ENCODE data around the gene RNF220. TPM values are rescaled to one million over a fixed set of nuclear protein-coding genes. Genes with fewer than 3 reads are reported as not detected.

RNF220 gene
- total RNA-seq, 1 donor from 2014 or later: 62.2 TPM

DNA sequence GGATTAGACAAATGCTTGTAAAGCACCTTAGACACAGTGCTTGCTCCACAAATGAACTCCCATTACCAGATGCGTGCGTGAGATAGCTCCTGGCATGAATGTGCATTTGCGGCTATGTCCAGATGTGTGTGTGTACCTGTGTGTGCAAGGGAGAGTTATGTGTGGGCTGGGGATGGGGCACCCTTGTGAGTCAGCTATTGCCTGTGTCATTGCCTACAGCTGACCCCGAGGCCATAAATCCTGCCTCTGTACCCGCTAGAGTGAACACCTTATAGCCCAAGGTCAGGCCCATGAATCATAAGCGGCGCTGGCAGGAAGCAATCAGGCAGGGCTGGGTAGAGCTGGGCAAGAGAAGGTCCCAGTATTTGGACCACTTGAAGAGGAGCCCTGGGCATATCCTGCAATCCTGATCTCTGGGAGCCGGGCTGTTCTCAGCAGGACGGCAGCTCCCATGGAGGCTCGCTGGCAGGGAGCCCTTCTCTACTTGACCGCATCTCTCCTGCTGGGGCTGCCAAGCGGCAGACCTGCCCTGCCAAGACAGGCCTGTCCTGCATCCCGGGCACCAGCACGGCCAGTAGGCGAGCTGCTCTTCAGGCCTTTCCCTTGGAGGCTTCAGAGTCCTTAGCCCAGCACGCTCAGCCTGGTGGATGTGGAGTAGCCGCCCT, 182.9 kb downstream of the RNF220 start:
- no peak for DNase-seq (ENCODE audit: low spot score)

DNA sequence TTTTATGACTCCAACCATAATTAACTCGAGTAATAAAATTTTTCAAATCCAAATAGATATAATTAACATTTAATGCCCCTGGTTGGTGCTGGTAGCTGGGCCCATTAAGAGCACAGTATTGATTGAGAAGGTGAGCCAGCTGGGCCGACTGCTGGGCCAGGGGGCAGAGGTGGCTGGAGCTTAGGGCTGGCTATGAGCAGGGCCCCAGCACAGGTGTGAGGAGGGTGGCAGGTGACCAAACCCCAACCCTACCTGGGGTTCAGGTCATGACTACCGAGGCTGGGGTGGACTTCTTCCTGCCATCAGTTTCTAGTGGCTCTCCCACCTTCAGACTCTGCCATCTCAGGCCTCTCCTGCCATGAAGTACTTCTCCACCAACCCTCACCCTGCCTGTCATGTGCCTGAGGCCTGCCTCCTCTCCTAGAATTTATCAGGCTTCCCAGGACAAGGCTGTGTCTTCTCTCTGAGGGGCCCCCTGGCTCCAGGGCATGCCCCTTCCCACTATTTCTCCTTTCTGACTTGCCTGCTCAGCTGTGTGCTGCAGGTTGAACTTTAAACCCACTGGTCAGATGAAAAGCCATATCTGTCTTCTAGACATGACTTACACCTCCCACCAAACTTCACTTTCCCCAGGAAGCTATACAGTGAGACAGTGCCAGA, 183.6 kb downstream of the RNF220 start:
- DNase-seq (ENCODE audit: low spot score): no peak

- no peak for DNase-seq (ENCODE audit: low spot score)
These were observed 185.4 kb downstream of the RNF220 start for GRCh38 chr1:44590475-44590874.

GRCh38 chr1:44591381-44591780, 186.3 kb downstream of the RNF220 start:
- no peak for DNase-seq (ENCODE audit: low spot score)

DNA sequence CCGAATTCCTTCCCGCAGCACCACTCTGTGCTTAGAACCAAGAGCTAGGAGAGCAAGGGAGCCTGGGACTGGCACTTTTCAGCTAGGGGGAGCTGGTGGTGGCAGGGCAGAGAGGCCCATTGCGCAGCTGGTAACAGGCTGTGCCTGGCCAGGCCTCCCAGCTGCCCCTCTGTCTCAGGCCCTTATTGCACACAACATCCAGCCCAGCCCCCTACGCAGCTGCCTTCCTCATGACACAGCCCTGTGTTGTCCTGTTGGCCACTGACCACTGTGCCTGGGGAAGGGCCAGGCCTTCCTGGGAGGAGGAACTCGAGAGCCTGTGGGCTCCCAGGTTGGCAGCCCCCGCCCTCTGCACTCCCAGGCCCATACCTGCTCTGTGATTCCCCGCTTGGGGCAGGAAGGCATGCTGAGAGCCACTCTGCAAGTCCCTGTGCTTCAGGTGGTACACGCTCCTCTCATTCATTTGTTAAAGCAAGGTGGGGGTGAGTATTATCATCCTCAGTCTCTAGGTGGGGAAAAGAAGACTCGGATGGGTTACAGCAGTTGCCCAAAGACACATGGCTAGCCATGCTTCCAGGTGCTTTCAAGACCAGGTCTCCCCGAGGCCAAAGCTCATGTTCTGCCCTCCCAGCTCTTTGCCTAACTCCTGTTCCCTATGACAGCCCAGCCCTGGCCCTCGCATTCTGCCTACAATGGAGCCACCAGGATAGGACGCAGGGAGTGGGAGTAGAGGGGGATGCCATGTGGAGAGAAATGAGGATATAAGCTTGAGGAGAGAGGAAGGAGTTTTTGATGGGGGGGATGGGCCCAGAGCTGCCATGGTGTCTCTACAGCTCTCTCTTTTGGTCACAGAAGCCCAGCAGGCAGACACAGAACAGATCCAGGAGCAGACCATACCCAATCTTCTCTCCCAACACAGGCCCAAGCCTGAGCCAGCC, 187.4 kb downstream of the RNF220 start:
- no peak for DNase-seq (ENCODE audit: low spot score)

DNA sequence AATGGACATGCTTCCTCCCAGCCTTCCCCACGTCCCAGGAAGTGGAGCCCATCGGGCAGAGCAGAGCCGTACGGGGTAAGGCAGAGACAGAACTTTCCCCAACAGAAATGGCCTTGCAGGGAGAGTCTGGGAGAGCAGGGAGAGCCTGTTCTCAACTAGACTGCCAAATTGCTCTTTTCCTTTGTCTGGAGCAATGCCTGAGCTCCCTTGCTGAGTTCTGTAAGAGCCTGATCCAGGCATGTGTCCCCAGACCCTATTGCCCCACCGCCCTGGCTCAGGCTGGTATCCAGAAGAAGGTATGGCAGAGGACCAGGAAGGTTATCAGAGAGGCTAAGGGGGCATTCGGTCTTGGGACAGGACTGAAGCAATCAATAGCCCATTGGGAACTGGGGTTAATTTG, 189.3 kb downstream of the RNF220 start:
- DNase-seq (ENCODE audit: low spot score): no peak

- DNase-seq (ENCODE audit: low spot score): peak; percentile 84
These were observed 190.0 kb downstream of the RNF220 start for GRCh38 chr1:44594871-44595735.

DNA sequence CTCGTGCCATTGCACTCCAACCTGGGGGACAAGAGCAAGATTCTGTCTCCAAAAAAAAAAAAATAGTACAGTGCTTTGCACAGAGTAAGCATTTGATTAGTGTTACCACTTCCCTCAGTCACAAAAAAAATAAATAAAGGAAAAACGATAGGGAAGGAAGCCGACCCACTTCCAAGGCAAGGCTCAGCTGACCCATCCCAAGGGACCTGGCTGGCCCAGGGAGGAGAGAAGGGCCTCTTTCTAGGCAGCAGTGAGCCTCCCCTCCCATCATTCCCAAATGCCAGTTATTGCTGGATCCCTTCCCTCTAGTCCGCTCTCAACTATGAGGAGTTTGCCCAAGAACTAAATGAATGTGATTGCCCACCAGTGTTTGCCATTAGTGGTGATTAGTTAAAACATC, 191.5 kb downstream of the RNF220 start:
- DNase-seq (ENCODE audit: low spot score): no peak

DNA sequence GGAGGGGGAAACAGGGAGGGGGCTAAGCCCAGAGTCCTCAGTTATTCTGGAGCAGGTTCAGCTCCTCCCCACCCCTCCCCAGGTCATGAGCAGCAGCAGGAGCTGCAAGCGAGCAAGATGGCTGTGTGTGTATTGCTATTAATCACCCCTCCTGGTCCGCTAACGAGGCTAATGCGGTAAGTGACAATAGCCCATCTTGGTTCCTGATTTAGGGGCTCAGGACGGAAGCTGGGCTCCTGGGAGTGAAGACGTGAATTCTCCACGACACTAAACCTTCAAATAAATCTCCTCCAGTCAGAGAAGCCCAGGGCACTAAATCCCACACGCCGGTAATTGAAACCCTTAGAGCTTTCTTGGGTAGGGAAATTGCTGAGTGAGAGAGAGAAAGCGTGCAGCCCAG, 193.1 kb downstream of the RNF220 start:
- no peak for DNase-seq (ENCODE audit: low spot score)

GRCh38 chr1:44602634-44603628, 197.9 kb downstream of the RNF220 start:
- DNase-seq (ENCODE audit: low spot score): no peak

DNA sequence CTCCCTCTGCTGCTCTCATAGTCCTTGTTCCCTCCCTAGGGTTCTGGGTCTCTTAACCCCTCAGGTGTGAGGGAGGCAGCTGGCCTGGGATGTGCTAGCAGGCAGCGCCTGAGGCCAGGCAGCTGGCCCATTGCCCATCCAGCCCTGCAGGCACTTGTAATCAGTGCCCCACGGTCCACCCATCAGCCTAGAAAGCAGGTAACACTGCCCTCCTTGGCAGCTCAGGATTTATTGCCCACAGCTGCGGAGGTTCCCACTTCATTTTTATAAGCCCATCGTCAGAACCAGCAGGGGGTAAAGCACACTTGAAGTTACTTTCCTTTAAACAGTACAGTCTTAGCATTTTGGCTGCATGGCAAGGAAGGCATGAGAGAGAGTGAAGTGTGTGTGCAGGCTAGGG, 198.7 kb downstream of the RNF220 start:
- no peak for DNase-seq (ENCODE audit: low spot score)

GRCh38 chr1:44604157-44604955, 199.3 kb downstream of the RNF220 start:
- DNase-seq (ENCODE audit: low spot score): no peak

DNA sequence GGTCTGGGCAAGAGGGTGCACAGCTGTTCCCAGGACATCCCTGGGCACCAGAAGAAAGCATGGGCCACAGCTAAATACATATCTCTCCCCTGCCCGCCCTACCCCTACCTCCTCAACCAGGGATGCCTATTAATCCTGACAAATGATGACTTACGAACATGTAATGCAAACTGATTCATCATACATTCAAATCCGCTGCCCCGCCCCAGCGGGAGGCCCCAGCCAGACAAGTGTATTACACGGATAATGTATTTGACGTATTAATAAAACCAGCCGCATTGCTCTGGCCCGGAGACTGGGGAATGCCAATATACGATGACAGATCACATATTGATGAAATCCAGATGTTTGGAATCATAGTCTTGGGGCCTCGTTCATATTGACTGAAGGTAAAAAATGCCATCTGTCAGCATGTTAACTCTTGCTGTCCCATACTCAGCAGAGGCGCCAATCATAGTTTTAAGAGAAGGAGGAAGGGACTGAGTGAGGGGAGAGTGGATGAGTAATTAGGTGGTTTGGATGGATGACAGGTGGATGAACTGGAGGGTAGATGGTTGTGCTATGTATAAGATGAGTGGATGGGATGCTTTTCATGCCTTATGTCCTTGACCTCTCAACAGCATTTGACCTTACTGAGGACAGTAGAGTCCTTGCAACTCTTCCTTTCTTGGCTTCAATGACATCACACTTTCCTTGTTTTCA, 201.0 kb downstream of the RNF220 start:
- no peak for DNase-seq (ENCODE audit: low spot score)

DNA sequence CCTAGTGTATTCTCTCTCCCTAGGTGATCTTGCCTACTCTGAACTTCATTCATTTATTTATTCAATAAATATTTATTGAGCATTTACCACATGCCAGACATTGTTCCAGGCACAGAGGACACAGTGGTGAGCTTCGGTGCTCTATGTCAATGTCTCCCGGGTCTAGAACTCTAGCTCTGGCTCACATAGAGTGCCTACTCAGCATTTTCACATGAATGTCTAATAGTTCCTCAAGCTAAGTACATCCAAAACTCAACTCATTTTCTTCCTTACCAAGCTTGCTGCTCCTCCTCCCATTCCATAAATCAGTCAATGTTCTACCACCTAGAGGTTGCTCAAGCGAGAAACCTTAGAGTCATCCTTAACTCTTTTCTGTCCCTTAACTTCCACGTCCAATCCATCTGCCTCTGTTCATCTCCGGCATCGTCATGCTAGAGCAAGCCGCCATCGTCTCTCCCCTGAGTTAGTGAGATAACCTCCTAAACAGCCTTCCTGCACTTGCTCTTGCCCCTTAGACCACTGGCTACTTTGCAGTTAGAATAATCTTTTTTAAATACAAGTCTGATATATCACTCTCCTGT, 201.7 kb downstream of the RNF220 start:
- no peak for DNase-seq (ENCODE audit: low spot score)

DNA sequence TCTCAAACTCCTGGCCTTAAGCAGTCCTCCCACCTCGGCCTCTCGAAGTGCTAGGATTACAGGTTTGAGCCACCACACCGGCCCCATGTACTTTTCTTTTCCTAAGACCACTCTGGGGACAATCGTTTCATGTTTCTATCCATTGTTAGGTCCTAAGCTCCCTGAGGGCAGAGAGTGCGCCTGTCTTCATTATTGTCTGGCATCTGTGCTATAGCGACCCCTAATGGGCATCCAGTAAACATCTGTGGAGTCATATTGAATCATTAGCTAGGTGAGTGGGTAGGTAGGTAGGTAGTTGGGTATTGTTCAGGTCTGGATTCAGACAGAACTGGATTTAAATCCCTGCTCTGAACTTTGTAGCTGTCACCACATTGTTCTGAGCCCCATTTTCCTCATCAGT, 203.1 kb downstream of the RNF220 start:
- DNase-seq (ENCODE audit: low spot score): no peak

- peak; percentile 66 for DNase-seq (ENCODE audit: low spot score)
These were observed 204.3 kb downstream of the RNF220 start for GRCh38 chr1:44609412-44609767.

- no peak for DNase-seq (ENCODE audit: low spot score)
These were observed 204.9 kb downstream of the RNF220 start for GRCh38 chr1:44609768-44610526.
